Myocyte (in vitro differentiated cells): ENCODE measurements around the gene GRM7. TPM values are rescaled to one million over a fixed set of nuclear protein-coding genes. Genes with fewer than 3 reads are reported as not detected.

Experiments used
- DNase-seq: peaks from one replicate; pipeline ENCODE4 v3.0.0-alpha.2; 2012; ENCODE audit warnings: low read depth
- total RNA-seq: library from RNA; depleted of rRNA; stranded (reverse); fragments of >200 nt; gene quantifications from 2 replicates; pipeline ENCODE4 v1.2.3, GENCODE V29; 2014

Gene GRM7
- total RNA-seq, 1 donor from 2014 or later: not detected

- DNase-seq: no peak
Measured at GRCh38 chr3:7292362-7292761, 431.4 kb downstream of the GRM7 start.

- DNase-seq: no peak
Measured at GRCh38 chr3:7293286-7293685, 432.4 kb downstream of the GRM7 start.

- no peak for DNase-seq
Measured at GRCh38 chr3:7305561-7305960, 444.6 kb downstream of the GRM7 start.

- DNase-seq: no peak
Measured at GRCh38 chr3:7306901-7307300, 446.0 kb downstream of the GRM7 start.

- DNase-seq: no peak
Measured at GRCh38 chr3:7307410-7307809, 446.5 kb downstream of the GRM7 start.

GRCh38 chr3:7309641-7310102 is 448.8 kb downstream of the GRM7 start:
- DNase-seq: no peak

GRCh38 chr3:7315037-7315436 is 454.1 kb downstream of the GRM7 start:
- DNase-seq: no peak

- DNase-seq: no peak
Measured at GRCh38 chr3:7322957-7323669, 462.2 kb downstream of the GRM7 start.

- no peak for DNase-seq
Measured at GRCh38 chr3:7328339-7328738, 467.4 kb downstream of the GRM7 start.

- no peak for DNase-seq
Measured at GRCh38 chr3:7332696-7333095, 471.8 kb downstream of the GRM7 start.

- no peak for DNase-seq
Measured at GRCh38 chr3:7333125-7333524, 472.2 kb downstream of the GRM7 start.

GRCh38 chr3:7340795-7341194 is 479.9 kb downstream of the GRM7 start:
- DNase-seq: no peak

GRCh38 chr3:7346364-7346763 is 485.4 kb downstream of the GRM7 start:
- no peak for DNase-seq

GRCh38 chr3:7357101-7357500 is 496.2 kb downstream of the GRM7 start:
- no peak for DNase-seq

- DNase-seq: no peak
Measured at GRCh38 chr3:7367968-7368367, 507.1 kb downstream of the GRM7 start.

GRCh38 chr3:7368597-7368996 is 507.7 kb downstream of the GRM7 start:
- no peak for DNase-seq

- DNase-seq: no peak
Measured at GRCh38 chr3:7371693-7372572, 511.0 kb downstream of the GRM7 start.

- no peak for DNase-seq
Measured at GRCh38 chr3:7377103-7377502, 516.2 kb downstream of the GRM7 start.

GRCh38 chr3:7381741-7382140 is 520.8 kb downstream of the GRM7 start:
- no peak for DNase-seq

- no peak for DNase-seq
Measured at GRCh38 chr3:7382293-7383010, 521.5 kb downstream of the GRM7 start.

GRCh38 chr3:7385635-7386034 is 524.7 kb downstream of the GRM7 start:
- no peak for DNase-seq

GRCh38 chr3:7388026-7388425 is 527.1 kb downstream of the GRM7 start:
- DNase-seq: no peak
